SK-N-SH (cell line): ENCODE data around the gene EMCN. TPM values are rescaled to one million over a fixed set of nuclear protein-coding genes. Genes with fewer than 3 reads are reported as not detected.

Experiments used
- CTCF ChIA-PET: fragments of 300-600, 350-600 bp; formaldehyde crosslinking; extraction: SDS; loops from one replicate; lab custom pipeline; 2021; lab: Yijun Ruan, JAX
- POLR2A ChIA-PET: fragments of 350-600 bp; sonication (Branson Sonifier 250); formaldehyde crosslinking; extraction: SDS; loops from one replicate; lab custom pipeline; 2020; ENCODE audit warnings: antibody characterized with exemption, inconsistent platforms; lab: Yijun Ruan, JAX
- DNase-seq: peaks from one replicate; pipeline ENCODE4 v3.0.0; 2012
- H2AFZ ChIP-seq: fragments of 200-600 bp; sonication (generic); 2 replicates; pipeline ENCODE4 v1.8.1; 2016; ENCODE audit warnings: antibody characterized with exemption, mild to moderate bottlenecking, low read depth
- H3F3A ChIP-seq: fragments of 200-600 bp; sonication (generic); replicated peaks from 2 replicates; pipeline ENCODE3; 2016; ENCODE audit warnings: antibody characterized with exemption, mild to moderate bottlenecking; ENCODE audit not compliant: insufficient read depth
- H3K27ac ChIP-seq, 2 experiments: fragments of 200-500 bp in 1 of 2; fragments of 200-600 bp in 1 of 2; sonication (Bioruptor generic) in 1 of 2; sonication (generic), shearing (Covaris generic) in 1 of 2; 2 replicates each; pipeline versions ENCODE4 v1.5.1 to v1.6.1; 2014 to 2016; ENCODE audit warnings: low read depth in 2 of 2, inconsistent platforms in 1 of 2, low read length in 1 of 2, mild to moderate bottlenecking in 1 of 2, mixed read lengths in 1 of 2
- H3K27me3 ChIP-seq: fragments of 200-600 bp; sonication (generic), shearing (Covaris generic); 2 replicates; pipeline ENCODE4 v1.6.1; 2016; ENCODE audit warnings: mixed run types; ENCODE audit not compliant: insufficient read depth
- H3K36me3 ChIP-seq, 2 experiments: fragments of 200-500 bp in 1 of 2; fragments of 200-600 bp in 1 of 2; sonication (Bioruptor generic) in 1 of 2; sonication (generic) in 1 of 2; replicated peaks in 1 of 2; 2 replicates each; pipeline versions ENCODE3 to v1.5.1; 2014 to 2016; ENCODE audit warnings: low read length in 1 of 2, mild to moderate bottlenecking in 1 of 2; ENCODE audit not compliant: insufficient read depth in 2 of 2, control insufficient read depth in 1 of 2
- H3K4me1 ChIP-seq, 2 experiments: fragments of 200-500 bp in 1 of 2; fragments of 200-600 bp in 1 of 2; sonication (Bioruptor generic) in 1 of 2; sonication (generic), shearing (Covaris generic) in 1 of 2; 2 replicates each; pipeline versions ENCODE4 v1.5.1 to v1.6.1; 2014 to 2016; ENCODE audit warnings: low read depth in 1 of 2, low read length in 1 of 2, mixed run types in 1 of 2; ENCODE audit not compliant: insufficient read depth in 2 of 2, control insufficient read depth in 1 of 2
- H3K4me2 ChIP-seq: fragments of 200-600 bp; sonication (generic), shearing (Covaris generic); 2 replicates; pipeline ENCODE4 v1.6.1; 2017; ENCODE audit warnings: mixed run types
- H3K4me3 ChIP-seq, 2 experiments: fragments of 200-500 bp in 1 of 2; fragments of 200-600 bp in 1 of 2; sonication (Bioruptor generic) in 1 of 2; sonication (generic), shearing (Covaris generic) in 1 of 2; 2 replicates each; pipeline versions ENCODE4 v1.5.1 to v1.8.1; 2014 to 2016; ENCODE audit warnings: low read depth in 2 of 2, inconsistent platforms in 1 of 2, low read length in 1 of 2, mild to moderate bottlenecking in 1 of 2, mixed read lengths in 1 of 2, moderate library complexity in 1 of 2
- H3K79me2 ChIP-seq: fragments of 200-600 bp; sonication (generic); 2 replicates; pipeline ENCODE4 v1.8.1; 2017; ENCODE audit warnings: mild to moderate bottlenecking; ENCODE audit not compliant: insufficient read depth
- H3K9ac ChIP-seq: fragments of 200-600 bp; sonication (generic); 2 replicates; pipeline ENCODE4 v1.6.1; 2017; ENCODE audit warnings: mixed run types
- H3K9me2 ChIP-seq: fragments of 200-600 bp; sonication (generic); 2 replicates; pipeline ENCODE4 v1.6.1; 2017; ENCODE audit warnings: mixed run types
- H3K9me3 ChIP-seq: fragments of 200-600 bp; sonication (generic); 2 replicates; pipeline ENCODE4 v1.6.1; 2017; ENCODE audit warnings: mixed run types, mild to moderate bottlenecking, moderate library complexity
- H4K20me1 ChIP-seq: fragments of 200-600 bp; sonication (generic); 2 replicates; pipeline ENCODE4 v1.6.1; 2017; ENCODE audit warnings: mild to moderate bottlenecking, mixed run types; ENCODE audit not compliant: insufficient read depth
- CHD2 ChIP-seq: fragments of 150-350 bp; IDR thresholded peaks from 2 replicates; pipeline ENCODE4 v1.6.1; 2018; ENCODE audit warnings: low read length; ENCODE audit not compliant: partially characterized antibody
- CTCF ChIP-seq: fragments of 200-600 bp; sonication (generic); IDR thresholded peaks from 2 replicates; pipeline ENCODE4 v1.6.1; 2017; ENCODE audit warnings: antibody characterized with exemption, mild to moderate bottlenecking, moderate library complexity
- FOSL2 ChIP-seq: IDR thresholded peaks from 2 replicates; pipeline ENCODE4 v1.4.0; 2012; ENCODE audit warnings: low read depth, mild to moderate bottlenecking, moderate library complexity, borderline replicate concordance
- JUND ChIP-seq: IDR thresholded peaks from 2 replicates; pipeline ENCODE4 v1.4.0; 2012
- MXI1 ChIP-seq: IDR thresholded peaks from 2 replicates; pipeline ENCODE4 v1.6.1; 2012; ENCODE audit warnings: mild to moderate bottlenecking, low read depth, low read length, improper control_type of control experiment
- NRF1 ChIP-seq: IDR thresholded peaks from 2 replicates; pipeline ENCODE4 v1.6.1; 2012; ENCODE audit warnings: low read depth, mild to moderate bottlenecking, low read length
- PBX3 ChIP-seq: IDR thresholded peaks from 2 replicates; pipeline ENCODE4; 2012
- POLR2AphosphoS5 ChIP-seq: IDR thresholded peaks from 2 replicates; pipeline ENCODE4 v1.6.1; 2012; ENCODE audit warnings: low read depth, low read length
- SIN3A ChIP-seq: IDR thresholded peaks from 2 replicates; pipeline ENCODE4 v1.6.1; 2012; ENCODE audit warnings: low read depth, mild to moderate bottlenecking, low read length, moderate library complexity, borderline replicate concordance
- SMC3 ChIP-seq: IDR thresholded peaks from 2 replicates; pipeline ENCODE4 v1.6.1; 2012; ENCODE audit warnings: low read depth, low read length, improper control_type of control experiment
- TCF12 ChIP-seq: IDR thresholded peaks from 2 replicates; pipeline ENCODE4 v1.4.0; 2012
- TEAD4 ChIP-seq: IDR thresholded peaks from 2 replicates; pipeline ENCODE4 v1.4.0; 2012; ENCODE audit warnings: mild to moderate bottlenecking, borderline replicate concordance; ENCODE audit not compliant: insufficient read depth
- YY1 ChIP-seq: IDR thresholded peaks from 2 replicates; pipeline ENCODE4 v1.4.0; 2012; ENCODE audit warnings: low read depth, mild to moderate bottlenecking
- WGBS: methylation state at CpG from one replicate; pipeline ENCODE4 v1.1.6; 2017; ENCODE audit warnings: low lambda C conversion rate; 5-methylcytosine and 5-hydroxymethylcytosine counted together
- polyA plus RNA-seq, 3 experiments: library from polyadenylated mRNA; depleted of rRNA; stranded (reverse); fragments of >200 nt; gene quantifications; 2 replicates each; pipeline ENCODE4 v1.2.3, GENCODE V29; 2012

Gene EMCN
- polyA plus RNA-seq, 1 of the 3 experiments (the other 2 are of a cell fraction) = 0.30 TPM

GRCh38 chr4:100504086-100504874, 13.5 kb downstream of the EMCN start:
- Histone ChIP-seq H3F3A (peaks cover under 1% of the 10 kb centered on the region), H3K4me3 (no peak overlapping the region), H3K9ac (no peak overlapping the region), H4K20me1 (no peaks in the 10 kb centered on the region), H3K4me1 (no peaks in the 10 kb centered on the region; a peak in 1 of 4 replicates), H3K79me2 (no peaks in the 10 kb centered on the region), H3K9me3 (no peaks in the 10 kb centered on the region), H3K27me3 (no peaks in the 10 kb centered on the region), H3K27ac (no peak overlapping the region), H2AFZ (no peak overlapping the region), H3K36me3 (no peaks in the 10 kb centered on the region), H3K9me2 (no peaks in the 10 kb centered on the region), H3K4me2 (no peak overlapping the region)
- no peak for TF ChIP-seq SIN3A
- TF ChIP-seq POLR2AphosphoS5 = no peak
- no peak for TF ChIP-seq YY1
- TF ChIP-seq SMC3 = no peak
- TF ChIP-seq CTCF = peak; percentile 20; the same call in 1 of the 2 replicates
- no peak for TF ChIP-seq CHD2
- no peak for TF ChIP-seq NRF1
- no peak for TF ChIP-seq TEAD4
- no peak for DNase-seq
- ChIA-PET POLR2A (no interaction called here), CTCF (interaction anchor here (1.2 kb wide), 1 partner anchor 41 kb away, joined by 3 read pairs; no protein-coding TSS in a partner anchor)
- 79% methylated on average over 14 of the region's 18 CpGs for WGBS

- H3K27ac ChIP-seq = peak overlapping the region in 1 of 2 experiments; percentile 62; a peak in 3 of 4 replicates
- POLR2A ChIA-PET = no interaction called here
- H3K4me3 ChIP-seq = no peak overlapping the region
- DNase-seq = no peak
- no peaks in the 10 kb centered on the region for H4K20me1 ChIP-seq
- 0 out of 2 replicates have a peak overlapping the region, but pooled peaks have one; percentile 27 for H3K4me2 ChIP-seq
- no peak overlapping the region; the same call in 1 of the 2 replicates for H3K9ac ChIP-seq
- no peaks in the 10 kb centered on the region for H3K27me3 ChIP-seq
- peaks cover 0 to 30% of the 10 kb centered on the region in 2 experiments; a peak in 2 of 4 replicates for H3K4me1 ChIP-seq
- H3K36me3 ChIP-seq = no peaks in the 10 kb centered on the region
- peaks cover 35% of the 10 kb centered on the region for H3F3A ChIP-seq
- no peaks in the 10 kb centered on the region for H3K9me2 ChIP-seq
- CTCF ChIA-PET = no interaction called here
- H3K79me2 ChIP-seq = no peaks in the 10 kb centered on the region
- H3K9me3 ChIP-seq = peaks cover 1% of the 10 kb centered on the region; the same call in 1 of the 2 replicates
- peak overlapping the region; percentile 74; the same call in 1 of the 2 replicates for H2AFZ ChIP-seq
- TF ChIP-seq MXI1 (no peak), PBX3 (no peak), JUND (peak; percentile 56), TCF12 (0 out of 2 replicates have a peak, but pooled peaks have one; percentile 14), FOSL2 (peak; percentile 30; the same call in 1 of the 2 replicates), CTCF (no peak)
- TF ChIP-seq, all 33 proteins: peak for 3
Observed at GRCh38 chr4:100497791-100498190, 20.0 kb downstream of the EMCN start.
